ENCODE data around the gene GATM.

DNA sequence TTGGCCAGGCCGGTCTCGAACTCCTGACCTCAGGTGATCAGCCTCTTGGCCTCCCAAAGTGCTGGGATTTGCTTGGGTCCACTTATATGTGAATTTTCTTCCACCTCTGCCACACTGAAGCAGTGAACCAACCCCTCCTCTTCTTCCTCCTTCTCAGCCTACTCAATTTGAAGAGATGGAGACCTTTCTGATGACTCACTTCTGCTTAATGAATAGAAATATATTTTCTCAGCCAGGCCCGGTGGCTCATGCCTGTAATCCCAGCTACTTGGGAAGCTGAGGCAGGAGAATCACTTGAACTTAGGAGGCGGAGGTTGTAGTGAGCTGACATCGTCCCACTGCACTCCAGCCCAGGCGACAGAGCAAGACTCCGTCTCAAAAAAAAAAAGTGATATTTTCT lies 46.8 kb upstream of the GATM start:
- TF ChIP-seq CTCF (IDR thresholded peaks at IDR 0.05; ENCODE audit: poor library complexity) (no peak), EZH2phosphoT487 (IDR thresholded peaks at IDR 0.05; ENCODE audit: low read depth, severe bottlenecking, unreplicated experiment) (no peak), EZH2 (IDR thresholded peaks at IDR 0.05; ENCODE audit: borderline replicate concordance) (no peak)
